Upper lobe of left lung (tissue), 6 donors: ENCODE data around the gene SPX. TPM values are rescaled to one million over a fixed set of nuclear protein-coding genes. Genes with fewer than 3 reads are reported as not detected.

Experiments used
- ATAC-seq, 2 donors: fragments of 200-7000 bp; cut with Tn5 transposase; one replicate each; pipeline ENCODE4 v1.9.1; 2022; ENCODE audit warnings: mild to moderate bottlenecking in 2 of 2, moderate library complexity in 2 of 2; ENCODE audit not compliant: low FRiP score in 2 of 2
- DNase-seq, 2 donors: peaks; one replicate each; pipeline ENCODE4 v3.0.0-alpha.2; 2019 to 2020
- H3K27ac ChIP-seq, 4 donors: fragments of 200-600 bp; sonication (generic); one replicate each; pipeline ENCODE4 v1.5.1; 2016 to 2019
- H3K27me3 ChIP-seq, 4 donors: fragments of 200-600 bp; sonication (generic); one replicate each; pipeline ENCODE4 v1.5.1; 2017 to 2019
- H3K36me3 ChIP-seq, 4 donors: fragments of 200-600 bp; sonication (generic); one replicate each; pipeline ENCODE4 v1.5.1; 2016 to 2019
- H3K4me1 ChIP-seq, 4 donors: fragments of 200-600 bp; sonication (generic); one replicate each; pipeline ENCODE4 v1.5.1; 2018 to 2019
- H3K4me3 ChIP-seq, 4 donors: fragments of 200-600 bp; sonication (generic); one replicate each; pipeline ENCODE4 v1.5.1; 2017 to 2019; ENCODE audit warnings: mild to moderate bottlenecking in 2 of 4, moderate library complexity in 1 of 4
- H3K9me3 ChIP-seq, 4 donors: fragments of 200-600 bp; sonication (generic); one replicate each; pipeline ENCODE4 v1.5.1; 2018 to 2019
- EP300 ChIP-seq, 4 donors: sonication (generic); formaldehyde crosslinking; IDR thresholded peaks; one replicate each; pipeline ENCODE4 v1.5.1; 2017; ENCODE audit warnings: antibody characterized with exemption in 4 of 4, control low read depth in 2 of 4
- POLR2A ChIP-seq, 4 donors: fragments of 450-650 bp; IDR thresholded peaks; one replicate each; pipeline ENCODE4 v1.5.1; 2016 to 2017; ENCODE audit warnings: antibody characterized with exemption in 4 of 4, mild to moderate bottlenecking in 2 of 4
- POLR2AphosphoS5 ChIP-seq, 2 donors: sonication (generic); formaldehyde crosslinking; IDR thresholded peaks; one replicate each; pipeline ENCODE4 v1.5.1; 2017; ENCODE audit warnings: antibody characterized with exemption in 2 of 2
- WGBS, 2 donors: methylation state at CpG; one replicate each; pipeline ENCODE4 v1.1.5; 2017 to 2018; 5-methylcytosine and 5-hydroxymethylcytosine counted together
- total RNA-seq, 6 donors: library from RNA; depleted of rRNA in 4 of 6; stranded (reverse); fragments of >200 nt in 4 of 6; gene quantifications; one replicate each; pipeline versions ENCODE4 v1.1.0 to v1.2.1, GENCODE V29; 2016 to 2021
- TF ChIP-seq, protein P1 (sequence below), 6 experiments: fragments of 450-650 bp in 4 of 6; fragments of 200-600 bp in 2 of 6; sonication (generic) in 2 of 6; IDR thresholded peaks; one replicate each; pipeline ENCODE4 v1.5.1; 2016 to 2019; ENCODE audit warnings: antibody characterized with exemption in 6 of 6
- donor health status: DM: no; HTN: no; CAD: no; lungs with moderate emphysema.
- donor health status: DM: no; HTN: yes; CAD: no; lungs with severe emphysema.

The SPX gene, protein sequence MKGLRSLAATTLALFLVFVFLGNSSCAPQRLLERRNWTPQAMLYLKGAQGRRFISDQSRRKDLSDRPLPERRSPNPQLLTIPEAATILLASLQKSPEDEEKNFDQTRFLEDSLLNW
- total RNA-seq, result 1 to 10 TPM in 2 of 6 donors, under 1 TPM in 2, not detected in 2; 0.40 to 1.2 (median 0.88) TPM

DNA sequence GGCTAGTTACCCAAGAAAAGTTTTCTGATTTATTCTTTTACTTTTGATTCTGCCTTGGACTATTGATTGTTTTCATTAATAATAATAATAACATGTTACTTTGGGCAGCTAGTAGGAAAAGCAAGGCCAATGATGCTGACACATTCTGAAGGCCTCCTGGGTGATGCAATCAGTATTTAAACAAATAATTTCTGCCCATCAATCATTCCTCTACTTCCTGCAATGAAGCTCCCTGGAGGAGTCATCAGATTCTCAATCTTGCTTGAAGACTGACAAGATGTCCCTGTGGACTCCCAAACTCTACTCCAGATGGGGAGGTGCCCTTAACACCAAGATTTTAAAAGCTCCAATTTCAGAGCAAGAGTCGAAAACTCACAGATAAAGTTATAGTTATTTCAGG is at the start of gene SPX:
Gene SPX (plus strand): TSS at position 244 of the 400 bp plus-strand sequence. CDS start 177 bp downstream, outside the sequence.
- TF ChIP-seq EP300 (IDR thresholded peaks at IDR 0.05) (no peak), POLR2A (IDR thresholded peaks at IDR 0.05) (no peak), POLR2AphosphoS5 (IDR thresholded peaks at IDR 0.05) (no peak)
- TF ChIP-seq, protein P1, sequence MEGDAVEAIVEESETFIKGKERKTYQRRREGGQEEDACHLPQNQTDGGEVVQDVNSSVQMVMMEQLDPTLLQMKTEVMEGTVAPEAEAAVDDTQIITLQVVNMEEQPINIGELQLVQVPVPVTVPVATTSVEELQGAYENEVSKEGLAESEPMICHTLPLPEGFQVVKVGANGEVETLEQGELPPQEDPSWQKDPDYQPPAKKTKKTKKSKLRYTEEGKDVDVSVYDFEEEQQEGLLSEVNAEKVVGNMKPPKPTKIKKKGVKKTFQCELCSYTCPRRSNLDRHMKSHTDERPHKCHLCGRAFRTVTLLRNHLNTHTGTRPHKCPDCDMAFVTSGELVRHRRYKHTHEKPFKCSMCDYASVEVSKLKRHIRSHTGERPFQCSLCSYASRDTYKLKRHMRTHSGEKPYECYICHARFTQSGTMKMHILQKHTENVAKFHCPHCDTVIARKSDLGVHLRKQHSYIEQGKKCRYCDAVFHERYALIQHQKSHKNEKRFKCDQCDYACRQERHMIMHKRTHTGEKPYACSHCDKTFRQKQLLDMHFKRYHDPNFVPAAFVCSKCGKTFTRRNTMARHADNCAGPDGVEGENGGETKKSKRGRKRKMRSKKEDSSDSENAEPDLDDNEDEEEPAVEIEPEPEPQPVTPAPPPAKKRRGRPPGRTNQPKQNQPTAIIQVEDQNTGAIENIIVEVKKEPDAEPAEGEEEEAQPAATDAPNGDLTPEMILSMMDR (IDR thresholded peaks at IDR 0.05), result no peak
- WGBS, 2 donors, result 85 to 100% methylated on average over 1 of the region's 1 CpG
- no peak within 1 kb of the TSS for H3K27ac ChIP-seq

DNA sequence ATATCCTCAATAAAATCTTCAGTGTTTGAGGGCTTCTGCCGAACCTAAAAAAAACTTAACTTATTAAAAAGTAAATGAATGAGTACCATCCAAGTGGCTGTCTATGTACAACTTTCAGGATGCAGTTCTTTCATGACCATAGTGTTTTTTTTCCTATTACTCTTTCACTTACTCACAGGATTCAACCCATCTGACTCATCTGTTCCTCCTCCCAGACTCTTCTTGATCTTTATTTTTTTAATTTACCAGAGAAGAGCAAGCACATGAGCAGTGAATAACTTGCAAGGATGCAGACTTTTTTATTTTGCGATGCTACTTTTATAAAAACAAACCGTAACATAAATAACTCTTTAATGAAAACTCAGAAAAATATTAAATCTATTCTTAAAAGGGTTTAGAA is 49.1 kb upstream of the SPX start:
- no peaks in the 10 kb centered on the region for H3K27me3 ChIP-seq
- H3K4me1 ChIP-seq, result no peaks in the 10 kb centered on the region
- DNase-seq, result no peak
- no peak for TF ChIP-seq POLR2AphosphoS5 (IDR thresholded peaks at IDR 0.05)
- TF ChIP-seq, protein P1 (IDR thresholded peaks at IDR 0.05), result no peak
- ATAC-seq, result no peak
- no peak overlapping the region for H3K27ac ChIP-seq
- H3K9me3 ChIP-seq, result no peaks in the 10 kb centered on the region
- peaks cover 8 to 96% (median 50%) of the 10 kb centered on the region in 4 donors for H3K36me3 ChIP-seq
- H3K4me3 ChIP-seq, result no peak overlapping the region
- WGBS, 2 donors, result 92 to 98% methylated on average over 3 of the region's 3 CpGs

More for the DNA sequence above, at the start of gene SPX:
- no peak for ATAC-seq
- peak within 1 kb of the TSS in 2 of 4 donors; percentile 59 to 65 for H3K4me3 ChIP-seq
- DNase-seq, result no peak
- peaks cover 0 to 3% (median 0%) of the 10 kb centered on the region in 4 donors for H3K9me3 ChIP-seq
- H3K27me3 ChIP-seq, result peaks cover 0 to 10% (median 2%) of the 10 kb centered on the region in 4 donors
- H3K4me1 ChIP-seq, result peaks cover 0 to 25% (median 12%) of the 10 kb centered on the region in 4 donors
- H3K36me3 ChIP-seq, result no peaks in the 10 kb centered on the region

DNA sequence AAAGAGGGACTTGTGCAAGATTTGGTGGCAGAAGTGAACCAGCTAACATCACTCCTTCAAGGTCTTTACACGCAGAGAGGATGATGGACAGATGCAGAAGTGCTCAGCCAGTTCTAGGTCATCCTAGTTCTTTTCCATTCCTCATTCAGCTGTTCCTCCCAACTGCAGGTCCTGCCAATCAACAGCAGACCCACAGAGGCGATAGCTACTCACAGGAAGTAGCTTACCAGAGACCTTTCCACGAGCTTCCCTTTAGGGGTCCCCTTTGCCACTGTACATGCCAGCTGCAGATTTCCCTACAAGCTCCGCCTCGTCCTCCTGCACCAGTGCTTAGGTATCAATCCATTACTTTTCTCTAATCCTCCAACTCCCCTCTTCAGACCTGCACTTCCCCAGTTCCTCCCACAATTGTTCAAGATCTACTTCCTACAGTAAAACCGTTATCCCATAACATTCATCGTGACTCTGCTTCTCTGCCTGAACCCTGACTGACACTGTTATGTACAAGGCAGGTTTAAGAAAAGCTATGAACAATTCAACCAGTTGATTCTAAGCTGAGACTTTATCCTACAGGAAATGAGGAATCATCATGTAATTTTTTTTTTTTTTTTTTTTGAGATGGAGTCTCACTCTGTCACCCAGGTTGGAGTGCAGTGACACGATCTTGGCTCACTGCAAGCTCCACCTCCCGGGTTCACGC is 47.2 kb upstream of the SPX start:
- ATAC-seq (no peak), DNase-seq (no peak)
- no peak overlapping the region for H3K4me3 ChIP-seq
- peaks cover 0 to 96% (median 42%) of the 10 kb centered on the region in 4 donors for H3K36me3 ChIP-seq
- H3K27me3 ChIP-seq, result no peaks in the 10 kb centered on the region
- no peaks in the 10 kb centered on the region for H3K9me3 ChIP-seq
- TF ChIP-seq EP300 (IDR thresholded peaks at IDR 0.05) (no peak), POLR2A (IDR thresholded peaks at IDR 0.05) (no peak), POLR2AphosphoS5 (IDR thresholded peaks at IDR 0.05) (no peak)
- TF ChIP-seq, protein P1 (IDR thresholded peaks at IDR 0.05), result no peak
- H3K27ac ChIP-seq, result no peak overlapping the region
- H3K4me1 ChIP-seq, result no peaks in the 10 kb centered on the region
- 84 to 88% methylated on average over 10 of the region's 10 CpGs for WGBS, 2 donors

DNA sequence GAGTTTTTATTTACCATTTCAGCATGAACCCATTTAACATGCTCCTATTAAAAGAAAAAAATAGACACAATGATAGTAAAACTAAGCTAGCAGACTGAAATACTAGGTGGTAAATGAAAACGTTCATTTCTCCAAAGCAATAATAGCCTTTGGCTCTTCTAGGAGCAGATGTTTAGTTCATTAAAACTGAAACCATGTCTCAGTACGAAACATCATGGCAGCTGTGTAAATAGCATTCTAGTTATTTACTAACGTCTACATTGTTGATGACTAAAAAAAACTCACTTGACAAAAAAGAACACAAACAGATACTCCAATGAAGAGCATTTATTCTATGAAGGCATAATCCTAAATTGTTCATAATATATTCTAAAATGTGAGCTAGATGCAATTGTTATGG is 42.6 kb upstream of the SPX start:
- H3K4me3 ChIP-seq, result no peak overlapping the region
- peaks cover 0 to 70% (median 22%) of the 10 kb centered on the region in 4 donors for H3K36me3 ChIP-seq
- 84 to 85% methylated on average over 3 of the region's 3 CpGs for WGBS, 2 donors
- ATAC-seq (no peak), DNase-seq (no peak)
- H3K27me3 ChIP-seq, result no peaks in the 10 kb centered on the region
- no peaks in the 10 kb centered on the region for H3K9me3 ChIP-seq
- no peaks in the 10 kb centered on the region for H3K4me1 ChIP-seq
- no peak overlapping the region for H3K27ac ChIP-seq
- TF ChIP-seq, protein P1 (IDR thresholded peaks at IDR 0.05), result no peak
- TF ChIP-seq POLR2AphosphoS5 (IDR thresholded peaks at IDR 0.05), result no peak
- no peak for TF ChIP-seq POLR2A (IDR thresholded peaks at IDR 0.05)
- no peak for TF ChIP-seq EP300 (IDR thresholded peaks at IDR 0.05)
